ENCODE results near the gene NAV2. TPM values are rescaled to one million over a fixed set of nuclear protein-coding genes. Genes with fewer than 3 reads are reported as not detected.

Gene NAV2
- total RNA-seq, 1 experiment from 2014 or later, result 22.7 TPM

DNA sequence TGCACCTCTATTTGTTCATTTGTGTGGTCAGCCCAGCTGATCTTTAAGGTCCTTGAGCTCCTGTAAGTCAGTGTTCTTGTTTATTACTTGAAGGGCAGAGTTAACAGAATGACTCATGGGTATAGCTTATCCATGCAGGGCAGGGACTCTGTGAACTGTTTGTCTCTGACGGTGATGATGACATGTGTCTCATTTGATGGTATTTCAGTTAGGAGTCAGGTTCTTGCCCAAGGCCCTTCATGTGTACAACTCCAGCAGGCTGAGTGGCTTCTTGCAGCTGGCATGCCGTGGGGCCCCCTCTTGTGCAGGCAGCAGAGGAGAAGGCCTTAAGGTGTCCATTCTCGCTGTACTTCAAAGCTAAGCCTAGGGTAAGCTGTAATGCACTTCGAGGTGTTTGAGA is 282.5 kb downstream of the NAV2 start:
- no TSS peak for BruUV-seq (replicated peaks)
- no peak overlapping the region for H3K4me3 ChIP-seq (ENCODE audit: low read depth in 2 of 2, low read length in 2 of 2)
- TF ChIP-seq POLR2AphosphoS5 (IDR thresholded peaks at IDR 0.05; ENCODE audit: low read depth, low read length) (no peak), CTCF (IDR thresholded peaks at IDR 0.05) (no peak), SIN3A (IDR thresholded peaks at IDR 0.05; ENCODE audit: borderline replicate concordance, insufficient read depth, low read depth, low read length) (no peak), TCF7L2 (IDR thresholded peaks at IDR 0.05; ENCODE audit: low read depth, low read length) (no peak)
- TF ChIP-seq, protein P1, sequence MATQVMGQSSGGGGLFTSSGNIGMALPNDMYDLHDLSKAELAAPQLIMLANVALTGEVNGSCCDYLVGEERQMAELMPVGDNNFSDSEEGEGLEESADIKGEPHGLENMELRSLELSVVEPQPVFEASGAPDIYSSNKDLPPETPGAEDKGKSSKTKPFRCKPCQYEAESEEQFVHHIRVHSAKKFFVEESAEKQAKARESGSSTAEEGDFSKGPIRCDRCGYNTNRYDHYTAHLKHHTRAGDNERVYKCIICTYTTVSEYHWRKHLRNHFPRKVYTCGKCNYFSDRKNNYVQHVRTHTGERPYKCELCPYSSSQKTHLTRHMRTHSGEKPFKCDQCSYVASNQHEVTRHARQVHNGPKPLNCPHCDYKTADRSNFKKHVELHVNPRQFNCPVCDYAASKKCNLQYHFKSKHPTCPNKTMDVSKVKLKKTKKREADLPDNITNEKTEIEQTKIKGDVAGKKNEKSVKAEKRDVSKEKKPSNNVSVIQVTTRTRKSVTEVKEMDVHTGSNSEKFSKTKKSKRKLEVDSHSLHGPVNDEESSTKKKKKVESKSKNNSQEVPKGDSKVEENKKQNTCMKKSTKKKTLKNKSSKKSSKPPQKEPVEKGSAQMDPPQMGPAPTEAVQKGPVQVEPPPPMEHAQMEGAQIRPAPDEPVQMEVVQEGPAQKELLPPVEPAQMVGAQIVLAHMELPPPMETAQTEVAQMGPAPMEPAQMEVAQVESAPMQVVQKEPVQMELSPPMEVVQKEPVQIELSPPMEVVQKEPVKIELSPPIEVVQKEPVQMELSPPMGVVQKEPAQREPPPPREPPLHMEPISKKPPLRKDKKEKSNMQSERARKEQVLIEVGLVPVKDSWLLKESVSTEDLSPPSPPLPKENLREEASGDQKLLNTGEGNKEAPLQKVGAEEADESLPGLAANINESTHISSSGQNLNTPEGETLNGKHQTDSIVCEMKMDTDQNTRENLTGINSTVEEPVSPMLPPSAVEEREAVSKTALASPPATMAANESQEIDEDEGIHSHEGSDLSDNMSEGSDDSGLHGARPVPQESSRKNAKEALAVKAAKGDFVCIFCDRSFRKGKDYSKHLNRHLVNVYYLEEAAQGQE (IDR thresholded peaks at IDR 0.05; ENCODE audit: insufficient read depth in 1 of 2, low read depth in 2 of 2, low read length in 1 of 2), result no peak
- intact Hi-C loops (cut with micrococcal nuclease; ENCODE audit: unreplicated experiment) (no loop called here), in situ Hi-C loops (cut with HindIII; ENCODE audit: low pct_unique_long_range_greater_than_20kb, low sequenced_read_pairs) (no loop called here)
- ChIA-PET CTCF (no interaction called here), POLR2A (no interaction called here)
- H3K9me3 ChIP-seq (ENCODE audit: control insufficient read depth, insufficient read depth, low read depth, low read length), result no peaks in the 10 kb centered on the region
- H3K27me3 ChIP-seq (ENCODE audit: control insufficient read depth, insufficient read depth, low read length), result no peaks in the 10 kb centered on the region
- H3K27ac ChIP-seq (ENCODE audit: low read length), result no peak overlapping the region
- DNase-seq (ENCODE audit: low read depth, low spot score) (no peak), ATAC-seq (peak; percentile 52)
- no peaks in the 10 kb centered on the region for H3K36me3 ChIP-seq (ENCODE audit: control insufficient read depth, insufficient read depth, low read length)
- no peaks in the 10 kb centered on the region for H3K4me1 ChIP-seq (ENCODE audit: control insufficient read depth, insufficient read depth, low read length)

- ChIA-PET POLR2A (no interaction called here), CTCF (no interaction called here)
- no peaks in the 10 kb centered on the region for H3K27me3 ChIP-seq (ENCODE audit: control insufficient read depth, insufficient read depth, low read length)
- no peak overlapping the region for H3K4me3 ChIP-seq (ENCODE audit: low read depth in 2 of 2, low read length in 2 of 2)
- no peak for ATAC-seq
- DNase-seq (ENCODE audit: low read depth, low spot score), result no peak
- no TSS peak for BruUV-seq (replicated peaks)
- TF ChIP-seq TCF7L2 (IDR thresholded peaks at IDR 0.05; ENCODE audit: low read depth, low read length) (no peak), CTCF (IDR thresholded peaks at IDR 0.05) (no peak), POLR2AphosphoS5 (IDR thresholded peaks at IDR 0.05; ENCODE audit: low read depth, low read length) (no peak), SIN3A (IDR thresholded peaks at IDR 0.05; ENCODE audit: borderline replicate concordance, insufficient read depth, low read depth, low read length) (no peak)
- TF ChIP-seq, protein P1 (IDR thresholded peaks at IDR 0.05; ENCODE audit: insufficient read depth in 1 of 2, low read depth in 2 of 2, low read length in 1 of 2), result no peak
- H3K9me3 ChIP-seq (ENCODE audit: control insufficient read depth, insufficient read depth, low read depth, low read length), result no peaks in the 10 kb centered on the region
- no peaks in the 10 kb centered on the region for H3K4me1 ChIP-seq (ENCODE audit: control insufficient read depth, insufficient read depth, low read length)
- no peak overlapping the region for H3K27ac ChIP-seq (ENCODE audit: low read length)
- intact Hi-C loops (cut with micrococcal nuclease; ENCODE audit: unreplicated experiment), result no loop called here
- in situ Hi-C loops (cut with HindIII; ENCODE audit: low pct_unique_long_range_greater_than_20kb, low sequenced_read_pairs), result no loop called here
- H3K36me3 ChIP-seq (ENCODE audit: control insufficient read depth, insufficient read depth, low read length), result no peaks in the 10 kb centered on the region
Observed at GRCh38 chr11:19996571-19996970, 283.9 kb downstream of the NAV2 start.
